Subcutaneous abdominal adipose tissue (tissue), 5 donors: ENCODE measurements around the gene NID2.

ENCODE experiments used
- H3K27ac ChIP-seq: one replicate; pipeline ENCODE4 v1.7.0; 2013; ENCODE audit warnings: low read depth, mild to moderate bottlenecking, inconsistent platforms, low read length, moderate library complexity
- H3K27me3 ChIP-seq, 5 donors: one replicate each; pipeline ENCODE4 v1.7.0; 2013; ENCODE audit warnings: low read length in 5 of 5, inconsistent platforms in 1 of 5; ENCODE audit not compliant: control insufficient read depth in 5 of 5, insufficient read depth in 4 of 5
- H3K36me3 ChIP-seq, 5 donors: one replicate each; pipeline ENCODE4 v1.7.0; 2013; ENCODE audit warnings: low read length in 5 of 5; ENCODE audit not compliant: control insufficient read depth in 5 of 5, insufficient read depth in 5 of 5
- H3K4me1 ChIP-seq, 5 donors: one replicate each; pipeline ENCODE4 v1.7.0; 2013; ENCODE audit warnings: low read length in 5 of 5, mild to moderate bottlenecking in 3 of 5, moderate library complexity in 1 of 5; ENCODE audit not compliant: control insufficient read depth in 5 of 5, insufficient read depth in 5 of 5
- H3K4me3 ChIP-seq, 5 donors: one replicate each; pipeline ENCODE4 v1.7.0; 2013; ENCODE audit warnings: low read length in 5 of 5, low read depth in 1 of 5
- H3K9ac ChIP-seq, 5 donors: one replicate each; pipeline ENCODE4 v1.7.0; 2013; ENCODE audit warnings: low read length in 5 of 5, mild to moderate bottlenecking in 4 of 5, moderate library complexity in 3 of 5
- H3K9me3 ChIP-seq, 5 donors: one replicate each; pipeline ENCODE4 v1.7.0; 2013; ENCODE audit warnings: low read length in 5 of 5; ENCODE audit not compliant: control insufficient read depth in 5 of 5
- donor health status: healthy.
- donor health status: healthy.
- donor health status: healthy.
- donor health status: healthy.
- donor health status: healthy.

NID2 gene

DNA sequence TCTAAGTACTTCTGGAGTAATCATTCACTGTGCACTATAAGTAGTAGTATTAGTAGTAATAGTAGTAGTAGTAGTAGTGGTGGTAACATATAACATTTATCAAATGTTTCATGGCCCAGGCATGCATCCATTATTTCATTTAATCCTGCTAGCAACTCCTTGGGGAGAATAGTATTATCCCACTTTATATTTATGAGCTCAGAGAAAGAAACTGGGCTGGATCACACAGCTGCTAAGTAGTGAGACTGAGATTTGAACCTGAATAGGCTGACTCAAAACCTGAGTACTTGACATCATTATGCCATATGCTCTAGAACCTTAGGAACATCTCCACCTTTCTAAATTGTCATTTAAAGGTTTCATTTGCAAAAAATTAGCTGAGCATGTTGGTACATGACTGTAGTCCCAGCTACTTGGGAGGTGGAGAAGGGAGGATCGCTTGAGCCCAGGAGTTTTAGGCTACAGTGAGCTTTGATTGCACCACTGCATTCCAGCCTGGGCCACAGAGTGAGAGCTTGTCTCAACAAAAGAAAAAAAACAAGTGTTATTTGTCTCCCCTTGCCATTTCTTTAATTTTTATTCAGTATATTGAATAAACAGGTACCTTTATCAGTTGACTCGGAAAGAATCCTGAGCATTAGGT is 11.4 kb upstream of the NID2 start:
- H3K4me3 ChIP-seq: no peak overlapping the region
- no peak overlapping the region for H3K27ac ChIP-seq
- peaks cover 0 to 6% (median 0%) of the 10 kb centered on the region in 5 donors for H3K9me3 ChIP-seq
- peak overlapping the region in 1 of 5 donors; percentile 18 for H3K9ac ChIP-seq
- peaks cover 0 to 2% (median 0%) of the 10 kb centered on the region in 5 donors for H3K27me3 ChIP-seq
- no peaks in the 10 kb centered on the region for H3K36me3 ChIP-seq
- H3K4me1 ChIP-seq: peaks cover 0 to 10% (median 7%) of the 10 kb centered on the region in 5 donors

DNA sequence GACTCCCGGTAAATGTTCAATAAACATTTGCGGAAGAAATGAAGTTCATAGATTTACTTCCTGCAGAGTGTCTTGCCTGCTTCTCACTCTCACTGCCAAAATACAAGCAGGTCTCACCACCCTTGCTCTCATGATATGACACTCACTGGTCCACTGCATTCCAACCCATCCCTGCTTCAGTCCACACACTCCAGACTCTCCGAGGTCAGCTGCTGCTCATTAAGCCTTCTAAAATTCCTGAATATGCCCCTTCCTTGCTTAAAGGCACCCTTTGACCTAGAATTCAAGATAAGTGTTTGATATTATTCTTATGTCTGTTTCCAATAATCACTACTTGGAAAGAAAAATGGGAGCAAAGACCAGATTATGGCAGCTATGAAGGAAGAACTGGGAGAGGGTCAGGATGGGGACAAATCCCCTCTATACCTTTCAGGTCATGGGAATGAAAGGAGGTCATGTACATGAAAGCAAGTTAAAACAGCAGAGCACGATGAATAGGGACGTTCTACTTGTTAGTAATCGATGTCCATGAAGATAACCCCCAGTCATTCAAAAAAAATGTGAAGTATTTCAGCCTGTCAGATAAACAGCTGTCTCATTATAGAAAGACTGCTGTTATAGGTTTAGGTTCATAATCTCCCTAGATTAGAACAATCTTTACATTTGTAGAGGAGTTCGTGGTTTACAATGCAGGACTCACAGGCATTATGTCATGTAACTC is 10.5 kb upstream of the NID2 start:
- no peaks in the 10 kb centered on the region for H3K36me3 ChIP-seq
- H3K27ac ChIP-seq: no peak overlapping the region
- H3K27me3 ChIP-seq: peaks cover 0 to 2% (median 0%) of the 10 kb centered on the region in 5 donors
- H3K9ac ChIP-seq: no peak overlapping the region
- no peak overlapping the region for H3K4me3 ChIP-seq
- no peaks in the 10 kb centered on the region for H3K9me3 ChIP-seq
- H3K4me1 ChIP-seq: peaks cover 0 to 10% (median 7%) of the 10 kb centered on the region in 5 donors

DNA sequence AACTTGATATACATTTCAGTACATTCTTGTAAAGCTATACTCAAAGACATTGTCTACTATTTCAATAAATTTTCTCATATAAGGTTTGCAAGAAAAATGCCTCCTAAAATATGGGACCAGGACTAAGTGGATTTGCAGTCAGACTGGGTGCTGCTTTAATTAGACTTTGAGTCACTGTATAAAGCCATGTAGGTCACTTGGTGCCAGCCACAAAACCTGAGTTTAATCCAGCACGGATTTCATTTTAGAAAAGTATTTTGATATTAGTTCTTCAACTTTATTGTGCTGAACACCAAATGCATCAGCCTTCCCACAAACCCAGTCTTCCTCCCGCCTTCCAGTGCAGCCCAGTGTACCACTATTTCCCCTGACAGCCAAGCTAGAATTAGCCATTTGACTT is 9.9 kb upstream of the NID2 start:
- Histone ChIP-seq H3K27me3 (peaks cover 0 to 2% (median 0%) of the 10 kb centered on the region in 5 donors), H3K27ac (no peak overlapping the region), H3K36me3 (no peaks in the 10 kb centered on the region), H3K9ac (no peak overlapping the region), H3K9me3 (no peaks in the 10 kb centered on the region), H3K4me3 (no peak overlapping the region), H3K4me1 (peaks cover 0 to 10% (median 7%) of the 10 kb centered on the region in 5 donors)

DNA sequence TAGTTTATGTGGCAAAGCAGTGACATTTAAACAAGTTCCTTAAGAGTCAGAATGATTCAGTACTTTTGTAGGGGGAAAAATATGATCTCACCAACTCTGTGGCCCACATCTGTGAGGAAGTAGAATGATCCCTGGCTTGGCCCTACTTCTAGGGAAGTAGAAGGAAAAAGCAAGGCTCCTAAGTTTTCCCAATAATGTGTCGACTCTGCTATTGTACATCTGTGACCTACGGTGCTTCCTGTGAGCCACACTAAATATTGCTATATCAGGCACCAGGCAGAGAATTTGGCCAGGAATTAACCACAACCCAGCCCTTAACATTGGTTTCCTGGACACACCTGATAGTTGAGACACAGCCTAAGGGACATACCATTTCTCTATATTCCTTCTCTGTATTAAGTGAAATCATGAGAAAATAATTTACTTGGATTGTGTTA is 9.3 kb upstream of the NID2 start:
- no peak overlapping the region for H3K4me3 ChIP-seq
- no peak overlapping the region for H3K9ac ChIP-seq
- H3K27ac ChIP-seq: no peak overlapping the region

DNA sequence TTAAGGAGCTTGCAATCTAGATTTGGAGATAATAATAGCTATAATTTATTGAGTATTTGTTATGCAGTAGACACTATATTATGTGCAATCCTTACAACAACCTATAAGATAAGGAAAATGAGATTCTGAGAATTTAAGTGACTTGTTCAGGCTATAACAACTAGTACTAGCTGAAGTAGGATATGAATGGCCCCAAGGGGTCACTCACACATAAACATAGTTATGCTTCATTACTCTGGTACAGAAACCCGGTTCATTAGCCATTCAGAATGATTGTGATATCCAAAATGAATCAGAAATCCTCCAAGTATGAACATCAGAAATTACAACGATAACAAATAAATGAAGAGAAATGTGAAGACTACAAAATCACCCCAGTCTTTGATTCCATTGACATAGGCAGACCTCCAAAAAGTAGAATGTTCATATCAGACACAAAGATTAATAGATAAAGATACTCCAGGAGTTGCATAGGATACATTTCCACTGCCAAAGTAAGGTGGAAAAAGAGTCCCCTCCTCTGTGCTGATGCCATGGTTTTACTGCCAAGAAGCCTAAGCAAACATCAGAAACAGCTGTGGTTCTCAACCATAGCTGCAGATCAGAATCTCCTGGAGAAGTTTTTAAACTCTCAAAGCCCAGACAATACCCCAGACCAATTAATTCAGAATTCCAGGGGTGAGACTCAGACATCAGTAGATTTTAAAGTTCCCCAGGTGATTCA is 8.6 kb upstream of the NID2 start:
- H3K27ac ChIP-seq: no peak overlapping the region
- H3K36me3 ChIP-seq: no peaks in the 10 kb centered on the region
- H3K4me3 ChIP-seq: no peak overlapping the region
- peaks cover 0 to 10% (median 9%) of the 10 kb centered on the region in 5 donors for H3K4me1 ChIP-seq
- peaks cover 0 to 2% (median 0%) of the 10 kb centered on the region in 5 donors for H3K27me3 ChIP-seq
- no peak overlapping the region for H3K9ac ChIP-seq
- H3K9me3 ChIP-seq: no peaks in the 10 kb centered on the region

More for the DNA sequence above, 9.3 kb upstream of the NID2 start:
- Histone ChIP-seq H3K9me3 (no peaks in the 10 kb centered on the region), H3K4me1 (peaks cover 0 to 10% (median 9%) of the 10 kb centered on the region in 5 donors), H3K36me3 (no peaks in the 10 kb centered on the region), H3K27me3 (peaks cover 0 to 2% (median 0%) of the 10 kb centered on the region in 5 donors)

DNA sequence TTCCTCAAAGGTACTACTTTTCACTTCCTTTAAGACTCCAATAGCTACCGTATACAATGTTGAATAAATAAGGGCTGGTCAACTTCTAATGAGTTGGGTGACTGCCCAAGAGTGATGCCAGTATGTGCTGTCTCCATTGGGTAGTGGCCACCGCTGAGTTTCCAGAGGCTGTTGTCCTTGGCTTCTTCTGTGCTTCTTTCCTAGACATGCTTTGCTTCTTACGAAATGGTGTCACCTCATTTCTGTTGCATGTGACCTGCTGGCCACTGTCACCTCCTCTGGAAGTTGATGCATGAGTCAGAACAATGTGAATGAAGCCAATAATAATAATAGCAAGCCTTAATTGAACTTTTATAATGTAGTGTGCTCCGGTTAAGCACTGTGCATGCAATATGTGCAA is 7.5 kb upstream of the NID2 start:
- no peak overlapping the region for H3K27ac ChIP-seq
- no peak overlapping the region for H3K4me3 ChIP-seq
- H3K9me3 ChIP-seq: no peaks in the 10 kb centered on the region
- peaks cover 0 to 2% (median 0%) of the 10 kb centered on the region in 5 donors for H3K27me3 ChIP-seq
- no peaks in the 10 kb centered on the region for H3K36me3 ChIP-seq
- no peak overlapping the region for H3K9ac ChIP-seq
- peaks cover 0 to 13% (median 9%) of the 10 kb centered on the region in 5 donors for H3K4me1 ChIP-seq

DNA sequence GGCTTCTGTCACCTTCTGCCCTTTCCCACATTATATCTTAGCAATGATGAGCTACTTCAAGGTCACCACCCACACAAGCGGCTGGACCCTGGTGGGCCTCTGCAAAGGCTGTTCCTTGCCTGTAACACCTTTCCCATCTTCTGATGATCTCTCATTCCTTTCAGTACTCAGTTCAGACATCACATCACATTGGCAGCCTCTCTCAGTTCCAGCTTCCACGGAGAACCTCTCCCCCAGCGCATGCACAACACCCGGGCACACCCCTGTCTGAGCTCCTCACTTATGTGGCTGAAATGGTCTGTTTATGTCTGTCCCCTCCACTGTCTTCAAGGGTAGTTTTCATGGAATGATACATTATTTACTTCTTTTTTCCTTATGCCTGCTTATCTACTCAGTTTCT is 6.5 kb upstream of the NID2 start:
- no peak overlapping the region for H3K27ac ChIP-seq
- no peak overlapping the region for H3K4me3 ChIP-seq
- H3K4me1 ChIP-seq: peaks cover 0 to 14% (median 6%) of the 10 kb centered on the region in 5 donors
- no peaks in the 10 kb centered on the region for H3K36me3 ChIP-seq
- H3K9ac ChIP-seq: no peak overlapping the region
- H3K27me3 ChIP-seq: no peaks in the 10 kb centered on the region
- H3K9me3 ChIP-seq: no peaks in the 10 kb centered on the region

DNA sequence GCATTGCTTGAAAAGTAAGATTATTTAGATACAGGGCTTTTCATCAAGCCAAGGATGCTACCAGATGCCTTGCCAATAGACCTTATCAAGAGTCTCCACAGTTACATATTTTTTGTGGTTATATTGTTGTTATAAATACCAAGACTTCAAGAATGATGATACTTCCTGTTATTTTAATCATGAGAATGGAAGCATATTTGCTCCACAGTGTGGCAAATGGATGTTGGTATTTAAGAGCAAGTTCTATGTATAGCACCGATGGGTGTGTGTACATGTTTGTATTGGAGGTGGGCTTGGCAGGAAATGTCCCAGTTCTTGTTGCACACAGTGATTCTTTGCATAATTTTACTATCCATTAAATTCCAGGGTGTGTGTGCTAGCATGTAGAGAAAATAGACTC is 4.4 kb upstream of the NID2 start:
- H3K27me3 ChIP-seq: peaks cover 0 to 7% (median under 1%) of the 10 kb centered on the region in 5 donors
- no peak overlapping the region for H3K9ac ChIP-seq
- H3K4me3 ChIP-seq: no peak overlapping the region
- no peaks in the 10 kb centered on the region for H3K36me3 ChIP-seq
- H3K27ac ChIP-seq: no peak overlapping the region
- H3K9me3 ChIP-seq: no peaks in the 10 kb centered on the region
- peaks cover 0 to 30% (median 18%) of the 10 kb centered on the region in 5 donors for H3K4me1 ChIP-seq

DNA sequence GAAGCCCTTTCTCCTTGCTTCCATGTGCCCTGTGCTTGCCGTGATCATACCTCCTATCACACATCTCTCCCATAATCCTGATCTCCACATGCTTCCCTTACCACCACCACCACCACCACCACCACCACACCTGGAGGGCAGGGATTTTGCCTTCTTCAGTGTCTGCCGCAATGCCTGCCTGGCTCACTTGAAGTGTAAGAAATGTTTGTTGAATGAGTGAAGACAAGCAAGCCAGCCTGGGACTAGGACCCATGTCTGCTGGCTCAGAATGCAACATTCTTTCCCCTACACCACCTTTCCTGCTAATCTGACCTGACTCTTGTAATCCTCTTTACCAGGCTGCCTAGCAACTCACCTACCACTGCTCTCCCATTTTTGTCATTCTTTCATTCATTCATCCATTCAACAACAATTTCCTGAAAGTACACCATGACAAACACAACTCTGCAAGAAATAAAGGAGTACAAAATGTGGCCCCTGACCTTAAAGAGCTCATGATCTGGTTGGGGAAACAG is 3.5 kb upstream of the NID2 start:
- Histone ChIP-seq H3K9me3 (no peaks in the 10 kb centered on the region), H3K36me3 (no peaks in the 10 kb centered on the region), H3K9ac (no peak overlapping the region), H3K27ac (no peak overlapping the region), H3K4me3 (no peak overlapping the region), H3K27me3 (peaks cover 0 to 14% (median 8%) of the 10 kb centered on the region in 5 donors), H3K4me1 (peaks cover 2 to 35% (median 27%) of the 10 kb centered on the region in 5 donors)
